Activated CD4-positive, alpha-beta T cell treated with anti-CD3 and anti-CD28 coated beads for 1 hour (primary cell): Measurements from ENCODE around the gene GZMB.
"Not testable (repeated sequence)": the region's sequence is repeated elsewhere in the genome, so short reads cannot be mapped to it uniquely, and the experiment has no call there.

Experiments used
- DNase-seq: peaks from one replicate; pipeline ENCODE4 v3.0.0-alpha.2; 2020

GZMB gene

GRCh38 chr14:24630872-24631477 lies 3.0 kb downstream of the GZMB start:
- no peak for DNase-seq

DNA sequence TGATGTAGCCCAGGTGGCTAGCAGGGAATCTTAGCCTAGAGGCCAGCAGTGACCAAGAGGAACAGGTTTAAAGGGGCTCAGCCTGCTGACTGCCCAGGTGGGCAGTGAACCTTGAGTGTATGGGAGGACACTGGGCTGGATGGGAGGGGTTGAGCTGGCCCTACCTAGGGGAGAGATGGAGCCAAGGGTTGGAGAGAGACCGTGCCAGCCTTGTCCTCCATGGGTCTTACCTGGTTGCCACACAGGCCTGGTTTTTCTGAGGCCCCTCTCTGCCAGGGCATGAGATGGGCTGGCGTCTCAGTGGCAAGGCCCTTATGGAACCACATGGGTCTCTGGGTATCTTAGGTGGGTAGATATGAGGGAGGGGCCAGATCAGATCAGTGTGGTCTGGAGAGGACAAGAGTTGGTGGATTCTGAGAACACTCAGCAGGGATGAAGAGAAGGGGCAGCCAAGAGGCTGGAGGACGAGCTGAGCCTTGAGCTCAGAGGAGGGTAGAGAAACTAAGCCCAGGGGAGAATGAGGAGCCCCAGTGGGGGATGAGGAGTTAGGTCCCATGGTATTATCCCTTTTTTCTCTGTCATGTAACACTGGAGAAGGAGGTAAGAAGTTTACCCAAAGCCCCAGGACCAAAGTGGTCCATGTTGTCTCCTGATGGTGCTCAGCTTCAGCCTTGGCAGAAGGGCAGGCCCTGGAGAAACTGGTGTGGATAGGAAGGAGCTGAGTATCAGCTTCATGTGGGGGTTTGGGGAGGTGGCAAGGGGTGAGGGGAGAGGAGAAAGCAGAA lies 3.7 kb downstream of the GZMB start:
- DNase-seq = no peak

DNA sequence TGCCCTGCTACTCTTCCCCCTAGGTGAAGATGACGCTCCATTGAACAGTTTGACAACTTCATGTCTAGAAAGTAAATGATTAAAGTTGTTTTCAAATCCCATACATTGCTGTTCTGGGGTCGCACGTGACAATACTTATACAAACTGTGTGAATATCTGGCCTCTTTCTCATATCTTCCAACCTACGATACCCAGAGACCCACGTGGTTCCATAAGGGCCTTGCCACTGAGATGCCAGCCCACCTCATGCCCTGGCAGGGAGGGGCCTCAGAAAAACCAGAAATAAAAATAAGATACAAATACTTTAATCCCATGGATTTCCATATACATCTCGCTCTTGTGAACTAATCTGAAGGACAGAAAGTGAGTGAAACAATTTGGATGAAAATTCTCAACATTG lies 4.5 kb downstream of the GZMB start:
- no peak for DNase-seq

DNA sequence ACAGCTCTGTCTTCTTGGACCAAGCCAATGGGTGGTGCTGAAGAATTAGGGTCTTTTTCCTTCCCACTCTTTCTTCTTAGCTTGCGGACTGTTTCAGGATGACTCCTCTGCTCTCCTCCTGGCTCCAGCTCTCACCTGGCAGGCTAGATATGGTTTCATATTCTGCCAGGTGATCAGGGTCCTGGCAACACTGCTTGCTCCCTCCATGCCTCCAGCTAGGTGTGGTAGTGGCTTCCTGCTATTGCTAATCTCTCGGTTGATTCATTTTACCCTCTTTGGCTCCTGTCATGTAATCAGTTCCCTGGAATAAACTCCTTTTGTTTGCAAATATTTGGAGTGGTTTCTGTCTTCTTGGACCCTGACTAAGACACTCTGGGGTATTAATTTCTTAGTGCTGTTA lies 20.2 kb downstream of the GZMB start:
- no peak for DNase-seq

- no peak for DNase-seq
These were observed 20.7 kb downstream of the GZMB start for GRCh38 chr14:24613241-24613640.

DNA sequence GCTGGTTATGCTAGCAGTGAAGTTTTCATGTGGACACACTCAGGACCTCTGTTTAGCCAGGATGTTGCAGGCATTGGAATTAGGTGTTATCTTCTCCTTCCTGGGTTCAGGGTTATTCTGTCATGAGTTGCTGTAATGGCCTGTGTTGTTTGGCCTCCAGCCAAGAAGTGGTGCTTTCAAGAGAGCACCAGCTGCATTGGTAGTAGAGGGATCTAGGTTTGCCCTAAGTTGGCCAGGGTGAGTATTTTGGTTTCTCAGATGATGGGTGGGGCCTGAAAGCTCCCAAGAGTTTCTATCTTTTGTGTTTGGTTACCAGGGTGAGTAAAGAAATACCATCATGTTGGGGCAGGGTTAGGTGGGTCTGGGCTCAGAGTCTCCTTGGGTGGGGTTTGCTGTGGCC lies 21.8 kb downstream of the GZMB start:
- no peak for DNase-seq

DNA sequence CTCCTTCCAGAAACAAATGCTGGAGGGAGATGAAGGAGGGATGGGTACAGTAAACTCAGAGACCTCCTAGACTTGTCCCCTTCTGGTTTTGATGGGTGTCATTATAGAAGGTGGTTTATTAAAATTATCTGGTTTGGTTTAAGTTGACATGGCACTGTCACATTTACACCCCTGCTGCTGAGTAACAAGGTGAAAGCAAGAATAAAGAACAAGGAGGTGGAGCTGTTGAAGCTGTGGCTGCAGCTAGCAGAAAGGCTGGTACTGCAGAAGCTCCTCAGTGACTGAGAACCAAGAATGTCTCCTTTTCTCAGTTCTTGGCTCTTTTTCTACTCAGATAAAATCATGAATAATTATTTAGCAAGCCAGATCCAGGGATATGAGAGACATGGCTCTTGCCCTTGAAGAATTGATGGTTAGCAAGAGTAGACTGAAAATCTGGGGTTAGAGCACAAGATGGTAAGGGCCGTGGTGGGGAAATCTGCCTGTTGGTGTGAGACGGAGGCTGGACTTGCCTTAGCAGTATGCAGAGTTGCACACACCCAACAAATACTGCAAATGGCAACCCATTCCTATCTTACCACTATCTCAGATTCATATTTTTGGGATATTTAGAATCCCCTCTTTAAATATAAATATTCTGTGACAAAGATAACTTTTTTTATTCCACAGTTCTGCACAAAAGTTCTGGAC lies 24.2 kb downstream of the GZMB start, which contains the start of gene GZMH:
GZMH (minus strand) TSS at position 31 of the 690 bp plus-strand sequence. CDS start 72 bp downstream, outside the sequence.
- no peak for DNase-seq

GRCh38 chr14:24607635-24608514 lies 26.1 kb downstream of the GZMB start:
- no peak for DNase-seq

GRCh38 chr14:24607081-24607480 lies 26.9 kb downstream of the GZMB start:
- DNase-seq = no peak

DNA sequence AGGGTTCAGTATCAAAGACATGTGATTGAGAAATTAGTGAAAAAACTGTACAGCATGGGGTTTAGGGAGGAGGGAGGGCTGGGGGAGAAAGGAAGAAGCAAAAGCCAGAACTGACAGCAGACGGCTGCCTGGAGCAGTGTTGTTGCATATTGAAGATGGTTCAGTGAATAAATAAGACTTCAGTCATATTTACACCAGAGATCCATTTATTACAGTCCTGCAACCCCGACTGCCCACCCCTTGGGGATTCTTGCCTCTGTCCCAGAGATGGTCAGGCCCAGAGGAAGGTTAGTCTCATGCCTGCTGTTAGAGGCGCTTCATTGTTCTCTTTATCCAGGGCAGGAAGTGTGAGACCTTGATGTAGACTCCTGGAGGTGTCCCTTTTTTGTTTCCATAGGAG lies 27.7 kb downstream of the GZMB start:
- no peak for DNase-seq

GRCh38 chr14:24605435-24606190 lies 28.4 kb downstream of the GZMB start:
- peak; percentile 46 for DNase-seq

DNA sequence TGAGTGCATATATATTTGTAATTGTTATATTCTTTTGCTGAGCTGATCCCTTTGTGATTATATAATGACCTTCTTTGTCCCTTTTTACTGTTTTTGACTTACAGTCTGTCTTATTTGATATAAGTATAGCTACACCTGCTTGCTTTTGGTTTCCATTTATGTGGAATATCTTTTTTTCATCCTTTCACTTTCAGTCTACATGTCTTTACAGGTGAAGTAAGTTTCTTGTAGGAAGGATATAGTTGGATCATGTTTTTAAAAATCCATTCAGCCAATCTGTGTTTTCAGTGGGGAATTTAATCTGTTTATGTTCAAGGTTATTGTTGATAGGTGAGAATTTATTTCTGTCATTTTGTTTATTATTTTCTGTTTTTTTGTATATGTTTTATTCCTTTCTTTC lies 36.6 kb downstream of the GZMB start:
- no peak for DNase-seq

DNA sequence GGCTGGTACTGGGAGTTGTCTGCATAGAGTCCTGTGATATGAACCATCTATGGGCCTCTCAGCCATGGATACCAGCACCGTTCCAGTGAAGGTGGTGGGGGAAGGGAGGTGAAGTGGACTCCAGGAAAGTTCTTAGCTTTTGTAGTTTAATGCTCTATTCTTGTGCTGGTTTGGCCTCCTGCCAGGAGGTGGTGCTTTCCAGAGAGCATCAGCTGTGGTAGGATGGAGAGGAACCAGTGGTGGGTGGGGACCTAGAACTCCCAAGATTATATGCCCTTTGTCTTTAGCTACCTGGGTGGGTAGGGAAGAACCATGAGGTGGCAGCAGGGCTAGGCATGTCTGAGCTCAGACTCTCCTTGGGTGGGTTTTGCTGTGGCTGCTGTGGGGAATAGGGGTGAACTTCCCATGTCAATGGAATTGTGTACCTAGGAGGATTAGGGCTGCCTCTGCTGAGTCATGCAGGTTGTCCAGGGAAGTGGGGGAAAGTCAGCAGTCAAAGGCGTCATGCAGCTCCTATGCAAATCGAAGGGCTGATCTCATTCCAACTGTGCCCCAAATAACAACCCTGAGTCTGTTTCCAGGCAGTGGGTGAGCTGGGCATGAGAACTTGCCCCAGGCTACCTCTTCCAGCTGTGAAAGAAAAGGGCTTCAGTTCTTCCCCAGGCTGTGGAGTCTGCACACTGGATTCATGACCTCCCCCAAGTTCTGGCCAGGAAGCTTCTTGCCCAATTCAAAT lies 38.7 kb downstream of the GZMB start:
- no peak for DNase-seq

DNA sequence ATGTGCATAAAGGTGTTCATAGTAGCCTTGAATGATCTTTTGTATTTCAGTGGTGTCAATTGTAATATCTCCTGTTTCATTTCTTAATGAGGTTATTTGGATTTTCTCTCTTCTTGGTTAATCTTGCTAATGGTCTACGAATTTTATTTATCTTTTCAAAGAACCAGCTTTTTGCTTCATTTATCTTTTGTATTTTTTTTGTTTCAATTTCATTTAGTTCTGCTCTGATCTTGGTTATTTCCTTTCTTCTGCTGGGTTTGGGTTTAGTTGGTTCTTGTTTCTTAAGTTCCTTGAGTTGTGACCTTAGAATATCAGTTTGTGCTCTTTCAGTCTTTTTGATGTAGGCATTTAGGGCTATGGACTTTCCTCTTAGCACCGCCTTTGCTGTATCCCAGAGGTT lies 43.0 kb downstream of the GZMB start:
- DNase-seq = not testable (repeated sequence)

- not testable (repeated sequence) for DNase-seq
These were observed 49.6 kb downstream of the GZMB start for GRCh38 chr14:24584402-24584801.
